Bronchial epithelial cell (primary cell): ENCODE results near the gene MYO1E. TPM values are rescaled to one million over a fixed set of nuclear protein-coding genes. Genes with fewer than 3 reads are reported as not detected.

Experiments used
- DNase-seq: peaks from one replicate; pipeline ENCODE4 v3.0.0-alpha.2; 2010; ENCODE audit warnings: low read depth
- FAIRE-seq: peaks from 2 replicates; lab custom pipeline; 2011; peaks lifted over from hg19 to GRCh38; lab: Jason Lieb, UNC
- H3K27me3 ChIP-seq: 2 replicates; pipeline ENCODE4 v1.5.1; 2011; ENCODE audit warnings: low read length; ENCODE audit not compliant: control insufficient read depth, insufficient read depth
- H3K36me3 ChIP-seq: 2 replicates; pipeline ENCODE4 v1.5.1; 2011; ENCODE audit warnings: low read length; ENCODE audit not compliant: control insufficient read depth, insufficient read depth
- H3K4me3 ChIP-seq: 2 replicates; pipeline ENCODE4 v1.5.1; 2011; ENCODE audit warnings: mild to moderate bottlenecking, low read depth, low read length, control low read depth
- CTCF ChIP-seq: IDR thresholded peaks from 2 replicates; pipeline ENCODE4 v1.5.1; 2011; ENCODE audit warnings: mild to moderate bottlenecking, moderate library complexity, low read length, control low read depth, inconsistent platforms; ENCODE audit not compliant: insufficient read depth, severe bottlenecking
- total RNA-seq: library from RNA; depleted of rRNA; stranded (reverse); fragments of >200 nt; gene quantifications from 2 replicates; pipeline ENCODE4 v1.2.1, GENCODE V29; 2014

Gene MYO1E
- total RNA-seq, 1 donor from 2014 or later, result 71.9 TPM

DNA sequence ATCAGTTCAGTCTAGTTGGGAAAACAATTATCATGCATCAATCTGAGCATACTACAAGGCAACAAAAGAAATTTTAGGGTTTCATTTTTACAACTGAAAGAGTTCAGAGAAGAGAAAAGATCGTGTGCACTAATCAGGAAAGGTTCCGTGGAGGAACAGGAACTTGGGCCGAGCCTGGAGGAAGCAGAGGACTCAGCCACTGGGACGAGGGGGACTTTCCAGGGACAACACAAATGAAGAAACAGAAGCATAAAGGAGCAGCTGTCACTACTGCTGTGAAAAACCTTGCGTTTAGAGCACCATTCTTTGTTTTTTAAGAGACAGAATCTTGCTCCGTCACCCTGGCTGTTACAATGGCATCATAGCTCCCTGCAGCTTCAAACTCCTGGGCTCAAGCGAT lies 60.5 kb downstream of the MYO1E start:
- Histone ChIP-seq H3K36me3 (no peaks in the 10 kb centered on the region), H3K27me3 (no peaks in the 10 kb centered on the region), H3K4me3 (no peak overlapping the region)
- DNase-seq, result no peak
- no peak for TF ChIP-seq CTCF
- FAIRE-seq, result no peak

- Histone ChIP-seq H3K36me3 (no peaks in the 10 kb centered on the region), H3K27me3 (no peaks in the 10 kb centered on the region), H3K4me3 (no peak overlapping the region)
- no peak for FAIRE-seq
- no peak for TF ChIP-seq CTCF
- DNase-seq, result no peak
These were observed 61.5 kb downstream of the MYO1E start for GRCh38 chr15:59311195-59311594.

- Histone ChIP-seq H3K36me3 (no peaks in the 10 kb centered on the region), H3K27me3 (no peaks in the 10 kb centered on the region), H3K4me3 (no peak overlapping the region)
- no peak for TF ChIP-seq CTCF
- FAIRE-seq (no peak), DNase-seq (no peak)
These were observed 63.3 kb downstream of the MYO1E start for GRCh38 chr15:59309405-59309804.

DNA sequence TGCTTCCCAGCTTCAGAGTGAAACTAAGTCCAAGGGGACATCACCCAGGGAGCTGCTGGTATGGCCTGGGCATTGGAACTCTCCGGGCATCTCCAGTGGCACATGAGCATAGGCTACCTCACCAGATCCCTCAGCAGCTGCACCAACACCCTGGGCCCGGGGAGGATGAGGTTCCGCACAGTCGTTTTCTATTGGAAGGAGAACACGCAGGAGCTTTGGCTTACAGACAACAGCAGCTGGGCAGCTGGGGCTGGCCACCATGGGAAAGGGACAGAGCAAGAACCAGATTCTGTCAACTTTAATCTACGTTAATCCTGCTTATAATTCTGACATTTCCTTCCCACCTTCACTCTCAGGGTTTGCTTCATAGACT lies 65.5 kb downstream of the MYO1E start:
- no peaks in the 10 kb centered on the region for H3K36me3 ChIP-seq
- H3K27me3 ChIP-seq, result no peaks in the 10 kb centered on the region
- DNase-seq (no peak), FAIRE-seq (no peak)
- no peak overlapping the region for H3K4me3 ChIP-seq
- TF ChIP-seq CTCF, result no peak

DNA sequence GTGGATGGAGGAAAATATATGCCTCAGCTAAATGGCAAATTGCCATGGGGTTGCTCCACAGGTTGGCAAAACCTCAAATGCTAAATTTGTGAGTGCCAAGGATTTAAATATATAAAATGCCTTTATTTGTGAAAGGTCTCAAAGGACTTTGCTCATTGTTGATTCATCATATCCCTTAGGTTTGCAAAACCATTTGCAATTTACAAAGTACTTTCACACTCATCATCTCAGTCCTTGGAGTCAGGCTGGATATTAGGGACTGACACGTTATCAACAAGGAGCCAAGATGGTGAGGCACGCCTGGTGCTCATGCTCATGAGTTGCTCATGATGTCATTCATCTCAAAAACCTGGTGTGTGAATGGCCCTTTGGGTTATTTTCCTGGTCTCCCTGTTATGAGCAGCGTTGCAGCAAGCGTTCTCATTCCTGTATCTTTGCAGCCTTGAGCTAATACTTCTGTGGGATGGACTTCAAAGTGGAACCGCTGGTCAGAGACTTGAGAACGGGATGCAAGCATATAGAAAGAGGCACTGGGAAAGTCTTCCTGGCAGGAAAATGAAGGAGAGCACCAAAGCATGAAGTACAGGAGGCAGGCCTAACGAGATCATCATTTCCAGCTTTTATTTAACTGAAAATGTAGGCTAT lies 66.0 kb downstream of the MYO1E start:
- FAIRE-seq, result no peak
- TF ChIP-seq CTCF, result no peak
- Histone ChIP-seq H3K4me3 (no peak overlapping the region), H3K36me3 (no peaks in the 10 kb centered on the region), H3K27me3 (no peaks in the 10 kb centered on the region)
- peak; percentile 86 for DNase-seq

GRCh38 chr15:59304807-59305206 lies 67.9 kb downstream of the MYO1E start:
- no peak for DNase-seq
- no peaks in the 10 kb centered on the region for H3K27me3 ChIP-seq
- no peak overlapping the region for H3K4me3 ChIP-seq
- TF ChIP-seq CTCF, result no peak
- FAIRE-seq, result no peak
- H3K36me3 ChIP-seq, result no peaks in the 10 kb centered on the region
